ENCODE measurements around the gene WWTR1. TPM values are rescaled to one million over a fixed set of nuclear protein-coding genes. Genes with fewer than 3 reads are reported as not detected.

WWTR1 gene
- polyA plus RNA-seq, 2 of the 4 experiments (the other 2 are of a cell fraction), result 99.7 to 164 TPM

DNA sequence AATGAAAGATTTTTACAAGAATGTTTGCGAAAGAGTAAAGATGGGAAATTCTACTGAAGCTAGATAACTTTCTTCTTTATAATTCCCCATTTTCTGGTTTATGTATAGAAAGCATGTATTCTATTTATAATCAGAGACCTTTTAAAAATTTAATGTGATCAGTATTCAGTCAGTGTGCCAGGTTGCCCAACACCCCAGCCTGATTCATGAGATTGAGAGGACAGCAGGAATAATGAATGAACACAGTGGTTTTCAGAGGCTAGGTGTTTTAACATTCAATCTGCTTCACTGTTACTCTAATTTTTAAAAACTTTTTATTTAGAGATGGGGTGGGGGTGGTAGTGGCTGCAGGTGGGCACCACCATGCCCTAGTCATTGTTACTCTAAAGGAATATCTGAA lies 4.7 kb downstream of the WWTR1 start:
- no peak for TF ChIP-seq CBX2 (IDR thresholded peaks at IDR 0.05; ENCODE audit: borderline replicate concordance, low read depth)
- TF ChIP-seq PHF8 (IDR thresholded peaks at IDR 0.05; ENCODE audit: borderline replicate concordance, low read depth), result no peak
- TF ChIP-seq, protein P1, sequence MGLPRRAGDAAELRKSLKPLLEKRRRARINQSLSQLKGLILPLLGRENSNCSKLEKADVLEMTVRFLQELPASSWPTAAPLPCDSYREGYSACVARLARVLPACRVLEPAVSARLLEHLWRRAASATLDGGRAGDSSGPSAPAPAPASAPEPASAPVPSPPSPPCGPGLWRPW (IDR thresholded peaks at IDR 0.05), result no peak
- no peak for TF ChIP-seq TFCP2L1 (CRISPR knock-in tag; IDR thresholded peaks at IDR 0.05)
- TF ChIP-seq EP300 (IDR thresholded peaks at IDR 0.05), result no peak
- peaks cover 63% of the 10 kb centered on the region for H3K4me1 ChIP-seq
- CTCF ChIA-PET, result interaction anchor here (0.8 to 4.4 kb wide), 7 partner anchors 43 to 123 kb away, joined by 3 to 16 read pairs (median 4); no protein-coding TSS in a partner anchor
- POLR2A ChIA-PET, result no interaction called here
- FAIRE-seq, result no peak
- no peak for ATAC-seq
- DNase-seq (ENCODE audit: low read depth in 1 of 2, low spot score in 1 of 2), result no peak
- peak overlapping the region; percentile 91 for H3K4me2 ChIP-seq
- WGBS (ENCODE audit: missing lambda C conversion rate), result 94% methylated on average over 1 of the region's 1 CpG
- H3K9me3 ChIP-seq, result no peaks in the 10 kb centered on the region
- H3K4me3 ChIP-seq, result no peak overlapping the region
- peak overlapping the region in 1 of 2 experiments; percentile 55; a peak in 3 of 6 replicates for H3K27ac ChIP-seq

DNA sequence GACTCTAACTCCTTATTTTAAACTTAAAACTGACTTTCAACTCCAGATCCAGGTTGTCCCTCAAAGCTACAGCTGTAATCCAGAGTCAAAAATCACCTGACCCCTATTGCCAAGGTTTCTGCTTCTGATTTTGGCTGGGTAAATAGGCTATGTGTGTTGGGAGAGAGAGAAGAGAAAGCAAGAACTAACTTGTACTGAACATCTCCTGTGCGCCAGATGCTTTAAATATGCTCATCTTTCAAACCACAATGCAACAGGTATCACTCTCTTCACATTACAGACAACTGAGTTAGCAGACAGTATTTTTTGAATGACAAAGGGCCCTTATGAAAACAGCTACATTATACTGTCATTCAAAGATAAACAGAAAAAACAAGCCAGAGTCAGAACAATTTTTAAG lies 7.0 kb downstream of the WWTR1 start:
- ChIA-PET POLR2A (no interaction called here), CTCF (interaction anchor here (1.3 kb wide), 1 partner anchor 20 kb away, joined by 4 read pairs; no protein-coding TSS in a partner anchor)
- no peak for ATAC-seq
- Histone ChIP-seq H3K4me3 (no peak overlapping the region), H3K4me1 (peaks cover 76% of the 10 kb centered on the region), H3K4me2 (peak overlapping the region; percentile 5; the same call in 1 of the 3 replicates), H3K9me3 (no peaks in the 10 kb centered on the region), H3K27ac (no peak overlapping the region; a peak in 1 of 6 replicates)
- DNase-seq (ENCODE audit: low read depth in 1 of 2, low spot score in 1 of 2), result no peak
- 100% methylated on average over 1 of the region's 1 CpG for WGBS (ENCODE audit: missing lambda C conversion rate)
- TF ChIP-seq FOXS1 (CRISPR knock-in tag; IDR thresholded peaks at IDR 0.05) (no peak), POLR2A (IDR thresholded peaks at IDR 0.05; ENCODE audit: low read length) (no peak), HEYL (CRISPR knock-in tag; IDR thresholded peaks at IDR 0.05) (no peak), JUN (IDR thresholded peaks at IDR 0.05) (no peak), RAD21 (conservative IDR thresholded peaks at IDR 0.05 in 1 of 2, IDR thresholded peaks at IDR 0.05 in 1 of 2) (no peak), RARB (CRISPR knock-in tag; IDR thresholded peaks at IDR 0.05) (no peak)
- TF ChIP-seq, protein P2, sequence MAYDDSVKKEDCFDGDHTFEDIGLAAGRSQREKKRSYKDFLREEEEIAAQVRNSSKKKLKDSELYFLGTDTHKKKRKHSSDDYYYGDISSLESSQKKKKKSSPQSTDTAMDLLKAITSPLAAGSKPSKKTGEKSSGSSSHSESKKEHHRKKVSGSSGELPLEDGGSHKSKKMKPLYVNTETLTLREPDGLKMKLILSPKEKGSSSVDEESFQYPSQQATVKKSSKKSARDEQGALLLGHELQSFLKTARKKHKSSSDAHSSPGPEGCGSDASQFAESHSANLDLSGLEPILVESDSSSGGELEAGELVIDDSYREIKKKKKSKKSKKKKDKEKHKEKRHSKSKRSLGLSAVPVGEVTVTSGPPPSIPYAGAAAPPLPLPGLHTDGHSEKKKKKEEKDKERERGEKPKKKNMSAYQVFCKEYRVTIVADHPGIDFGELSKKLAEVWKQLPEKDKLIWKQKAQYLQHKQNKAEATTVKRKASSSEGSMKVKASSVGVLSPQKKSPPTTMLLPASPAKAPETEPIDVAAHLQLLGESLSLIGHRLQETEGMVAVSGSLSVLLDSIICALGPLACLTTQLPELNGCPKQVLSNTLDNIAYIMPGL (CRISPR knock-in tag; IDR thresholded peaks at IDR 0.05; ENCODE audit: borderline replicate concordance), result no peak
- FAIRE-seq, result no peak

DNA sequence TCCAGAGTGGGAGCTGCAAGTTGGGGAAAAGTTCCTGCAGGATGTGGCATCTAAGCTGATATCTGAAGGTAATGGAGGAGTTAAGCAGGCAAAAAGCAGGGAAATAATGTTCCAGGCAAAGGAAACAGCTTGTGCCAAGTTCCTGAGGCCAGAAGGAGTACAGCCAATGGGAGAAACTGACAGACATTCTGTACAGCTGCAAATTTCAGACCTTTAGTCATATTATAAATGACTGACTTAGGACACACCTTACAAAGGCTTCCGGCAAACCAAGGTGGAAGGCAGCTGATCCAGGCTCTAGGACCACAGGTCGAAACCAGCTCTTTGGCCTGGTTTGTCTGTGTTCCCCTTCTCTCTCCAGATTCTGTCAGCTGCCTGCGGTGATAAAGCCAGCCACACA lies 9.3 kb downstream of the WWTR1 start:
- Histone ChIP-seq H3K9me3 (no peaks in the 10 kb centered on the region), H3K4me3 (no peak overlapping the region), H3K27ac (no peak overlapping the region), H3K4me2 (no peak overlapping the region), H3K4me1 (peaks cover 66% of the 10 kb centered on the region)
- WGBS (ENCODE audit: missing lambda C conversion rate), result 95% methylated on average over 3 of the region's 3 CpGs
- TF ChIP-seq, protein P3, sequence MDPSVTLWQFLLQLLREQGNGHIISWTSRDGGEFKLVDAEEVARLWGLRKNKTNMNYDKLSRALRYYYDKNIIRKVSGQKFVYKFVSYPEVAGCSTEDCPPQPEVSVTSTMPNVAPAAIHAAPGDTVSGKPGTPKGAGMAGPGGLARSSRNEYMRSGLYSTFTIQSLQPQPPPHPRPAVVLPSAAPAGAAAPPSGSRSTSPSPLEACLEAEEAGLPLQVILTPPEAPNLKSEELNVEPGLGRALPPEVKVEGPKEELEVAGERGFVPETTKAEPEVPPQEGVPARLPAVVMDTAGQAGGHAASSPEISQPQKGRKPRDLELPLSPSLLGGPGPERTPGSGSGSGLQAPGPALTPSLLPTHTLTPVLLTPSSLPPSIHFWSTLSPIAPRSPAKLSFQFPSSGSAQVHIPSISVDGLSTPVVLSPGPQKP (IDR thresholded peaks at IDR 0.05; ENCODE audit: low read depth, low read length), result no peak
- TF ChIP-seq HEYL (CRISPR knock-in tag; IDR thresholded peaks at IDR 0.05) (no peak), SMC3 (IDR thresholded peaks at IDR 0.05) (no peak), EHF (CRISPR knock-in tag; IDR thresholded peaks at IDR 0.05) (no peak), ZC3H11A (IDR thresholded peaks at IDR 0.05) (no peak), HDAC2 (IDR thresholded peaks at IDR 0.05) (no peak), ESRRA (IDR thresholded peaks at IDR 0.05; ENCODE audit: borderline replicate concordance, low read length) (no peak), MAZ (IDR thresholded peaks at IDR 0.05; ENCODE audit: borderline replicate concordance, low read depth, low read length) (no peak), RCOR1 (IDR thresholded peaks at IDR 0.05; ENCODE audit: low read depth, low read length) (no peak), HOXA7 (CRISPR knock-in tag; IDR thresholded peaks at IDR 0.05) (no peak), NR3C1 (IDR thresholded peaks at IDR 0.05) (no peak), MAFK (IDR thresholded peaks at IDR 0.05; ENCODE audit: partially characterized antibody) (no peak)
- TF ChIP-seq, protein P4, sequence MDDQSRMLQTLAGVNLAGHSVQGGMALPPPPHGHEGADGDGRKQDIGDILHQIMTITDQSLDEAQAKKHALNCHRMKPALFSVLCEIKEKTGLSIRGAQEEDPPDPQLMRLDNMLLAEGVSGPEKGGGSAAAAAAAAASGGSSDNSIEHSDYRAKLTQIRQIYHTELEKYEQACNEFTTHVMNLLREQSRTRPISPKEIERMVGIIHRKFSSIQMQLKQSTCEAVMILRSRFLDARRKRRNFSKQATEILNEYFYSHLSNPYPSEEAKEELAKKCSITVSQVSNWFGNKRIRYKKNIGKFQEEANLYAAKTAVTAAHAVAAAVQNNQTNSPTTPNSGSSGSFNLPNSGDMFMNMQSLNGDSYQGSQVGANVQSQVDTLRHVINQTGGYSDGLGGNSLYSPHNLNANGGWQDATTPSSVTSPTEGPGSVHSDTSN (IDR thresholded peaks at IDR 0.05), result no peak
- TF ChIP-seq, protein P5, sequence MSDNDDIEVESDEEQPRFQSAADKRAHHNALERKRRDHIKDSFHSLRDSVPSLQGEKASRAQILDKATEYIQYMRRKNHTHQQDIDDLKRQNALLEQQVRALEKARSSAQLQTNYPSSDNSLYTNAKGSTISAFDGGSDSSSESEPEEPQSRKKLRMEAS (IDR thresholded peaks at IDR 0.05), result no peak
- TF ChIP-seq, protein P1 (IDR thresholded peaks at IDR 0.05), result no peak
- no peak for FAIRE-seq
- ChIA-PET POLR2A (interaction anchor here (4.5 kb wide), 1 partner anchor 10 kb away, joined by 26 read pairs; the partner anchor contains the start of gene WWTR1), CTCF (interaction anchor here (0.6 to 3.2 kb wide), 7 partner anchors 9 to 136 kb away, joined by 3 to 16 read pairs (median 5); partner anchors contain the start of gene WWTR1)
- DNase-seq (ENCODE audit: low read depth in 1 of 2, low spot score in 1 of 2), result no peak
- ATAC-seq, result no peak
